GM12891 (cell line): ENCODE results near the gene SIGLEC1.

Experiments used
- POLR2A ChIP-seq: IDR thresholded peaks from 2 replicates; pipeline ENCODE4 v1.6.1; 2011; ENCODE audit warnings: low read depth, low read length, control low read depth
- POLR2AphosphoS5 ChIP-seq: IDR thresholded peaks from 2 replicates; pipeline ENCODE4 v1.6.1; 2011; ENCODE audit warnings: low read depth, low read length, control low read depth
- POU2F2 ChIP-seq: IDR thresholded peaks from 2 replicates; pipeline ENCODE4 v1.6.1; 2011; ENCODE audit warnings: low read depth, mild to moderate bottlenecking, control low read depth, low read length, moderate library complexity
- TAF1 ChIP-seq: IDR thresholded peaks from 2 replicates; pipeline ENCODE4 v1.6.1; 2011; ENCODE audit warnings: low read depth, low read length, control low read depth

GRCh38 chr20:3755269-3755668, 42.9 kb upstream of the SIGLEC1 start:
- no peak for TF ChIP-seq POLR2A
- TF ChIP-seq POLR2AphosphoS5, result no peak
- no peak for TF ChIP-seq TAF1
- no peak for TF ChIP-seq POU2F2
